PFSK-1 (cell line): ENCODE measurements around the gene KDM3B.

Experiments used
- FOXP2 ChIP-seq: optimal IDR thresholded peaks from 2 replicates; pipeline ENCODE3; 2011; ENCODE audit warnings: borderline replicate concordance, control low read depth, inconsistent platforms; ENCODE audit not compliant: insufficient read depth; ENCODE audit errors: extremely low read length, extremely low read depth
- POLR2AphosphoS5 ChIP-seq: IDR thresholded peaks from 2 replicates; pipeline ENCODE4 v1.6.1; 2012; ENCODE audit warnings: low read depth, mild to moderate bottlenecking, control low read depth, low read length, moderate library complexity
- SIN3A ChIP-seq: IDR thresholded peaks from 2 replicates; pipeline ENCODE4 v1.6.1; 2012; ENCODE audit warnings: mild to moderate bottlenecking, low read length, moderate library complexity, borderline replicate concordance; ENCODE audit not compliant: insufficient read depth
- TAF1 ChIP-seq: IDR thresholded peaks from 2 replicates; pipeline ENCODE4 v1.6.1; 2012; ENCODE audit warnings: low read length, control low read depth, borderline replicate concordance; ENCODE audit not compliant: insufficient read depth
- TF ChIP-seq, protein P1 (sequence below), 2 experiments: IDR thresholded peaks; 2 replicates each; pipeline versions ENCODE4 v1.6.1 to v1.8.0; 2011 to 2012; ENCODE audit warnings: low read depth in 2 of 2, low read length in 2 of 2, control low read depth in 1 of 2, inconsistent platforms in 1 of 2, mild to moderate bottlenecking in 1 of 2, moderate library complexity in 1 of 2; ENCODE audit not compliant: insufficient read depth in 1 of 2

The KDM3B gene

DNA sequence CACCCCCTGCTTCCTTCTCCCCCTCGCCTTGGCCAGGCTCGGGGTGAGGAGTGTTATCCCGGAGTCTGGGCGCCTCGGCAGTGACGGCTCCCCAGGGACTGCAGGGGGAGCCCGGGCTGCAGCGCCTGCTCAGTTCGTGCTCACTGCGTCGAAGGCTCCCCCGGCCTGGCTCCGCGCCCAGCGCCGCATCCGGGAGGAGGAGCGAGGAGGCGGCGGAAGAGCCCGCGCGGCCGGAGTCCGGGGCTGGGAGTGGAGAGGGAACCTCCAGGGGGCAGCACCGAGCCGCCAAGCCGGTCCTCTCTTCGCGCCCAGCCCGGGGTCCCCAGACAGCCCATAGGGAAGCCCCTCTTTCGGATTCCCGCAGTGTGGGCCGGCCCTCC, 111.5 kb downstream of the KDM3B start:
- TF ChIP-seq, protein P1, sequence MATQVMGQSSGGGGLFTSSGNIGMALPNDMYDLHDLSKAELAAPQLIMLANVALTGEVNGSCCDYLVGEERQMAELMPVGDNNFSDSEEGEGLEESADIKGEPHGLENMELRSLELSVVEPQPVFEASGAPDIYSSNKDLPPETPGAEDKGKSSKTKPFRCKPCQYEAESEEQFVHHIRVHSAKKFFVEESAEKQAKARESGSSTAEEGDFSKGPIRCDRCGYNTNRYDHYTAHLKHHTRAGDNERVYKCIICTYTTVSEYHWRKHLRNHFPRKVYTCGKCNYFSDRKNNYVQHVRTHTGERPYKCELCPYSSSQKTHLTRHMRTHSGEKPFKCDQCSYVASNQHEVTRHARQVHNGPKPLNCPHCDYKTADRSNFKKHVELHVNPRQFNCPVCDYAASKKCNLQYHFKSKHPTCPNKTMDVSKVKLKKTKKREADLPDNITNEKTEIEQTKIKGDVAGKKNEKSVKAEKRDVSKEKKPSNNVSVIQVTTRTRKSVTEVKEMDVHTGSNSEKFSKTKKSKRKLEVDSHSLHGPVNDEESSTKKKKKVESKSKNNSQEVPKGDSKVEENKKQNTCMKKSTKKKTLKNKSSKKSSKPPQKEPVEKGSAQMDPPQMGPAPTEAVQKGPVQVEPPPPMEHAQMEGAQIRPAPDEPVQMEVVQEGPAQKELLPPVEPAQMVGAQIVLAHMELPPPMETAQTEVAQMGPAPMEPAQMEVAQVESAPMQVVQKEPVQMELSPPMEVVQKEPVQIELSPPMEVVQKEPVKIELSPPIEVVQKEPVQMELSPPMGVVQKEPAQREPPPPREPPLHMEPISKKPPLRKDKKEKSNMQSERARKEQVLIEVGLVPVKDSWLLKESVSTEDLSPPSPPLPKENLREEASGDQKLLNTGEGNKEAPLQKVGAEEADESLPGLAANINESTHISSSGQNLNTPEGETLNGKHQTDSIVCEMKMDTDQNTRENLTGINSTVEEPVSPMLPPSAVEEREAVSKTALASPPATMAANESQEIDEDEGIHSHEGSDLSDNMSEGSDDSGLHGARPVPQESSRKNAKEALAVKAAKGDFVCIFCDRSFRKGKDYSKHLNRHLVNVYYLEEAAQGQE (IDR thresholded peaks at IDR 0.05; ENCODE audit: insufficient read depth in 1 of 2, low read depth in 2 of 2, low read length in 2 of 2): no peak
- TF ChIP-seq TAF1: peak; percentile 54; the same call in 1 of the 2 replicates

DNA sequence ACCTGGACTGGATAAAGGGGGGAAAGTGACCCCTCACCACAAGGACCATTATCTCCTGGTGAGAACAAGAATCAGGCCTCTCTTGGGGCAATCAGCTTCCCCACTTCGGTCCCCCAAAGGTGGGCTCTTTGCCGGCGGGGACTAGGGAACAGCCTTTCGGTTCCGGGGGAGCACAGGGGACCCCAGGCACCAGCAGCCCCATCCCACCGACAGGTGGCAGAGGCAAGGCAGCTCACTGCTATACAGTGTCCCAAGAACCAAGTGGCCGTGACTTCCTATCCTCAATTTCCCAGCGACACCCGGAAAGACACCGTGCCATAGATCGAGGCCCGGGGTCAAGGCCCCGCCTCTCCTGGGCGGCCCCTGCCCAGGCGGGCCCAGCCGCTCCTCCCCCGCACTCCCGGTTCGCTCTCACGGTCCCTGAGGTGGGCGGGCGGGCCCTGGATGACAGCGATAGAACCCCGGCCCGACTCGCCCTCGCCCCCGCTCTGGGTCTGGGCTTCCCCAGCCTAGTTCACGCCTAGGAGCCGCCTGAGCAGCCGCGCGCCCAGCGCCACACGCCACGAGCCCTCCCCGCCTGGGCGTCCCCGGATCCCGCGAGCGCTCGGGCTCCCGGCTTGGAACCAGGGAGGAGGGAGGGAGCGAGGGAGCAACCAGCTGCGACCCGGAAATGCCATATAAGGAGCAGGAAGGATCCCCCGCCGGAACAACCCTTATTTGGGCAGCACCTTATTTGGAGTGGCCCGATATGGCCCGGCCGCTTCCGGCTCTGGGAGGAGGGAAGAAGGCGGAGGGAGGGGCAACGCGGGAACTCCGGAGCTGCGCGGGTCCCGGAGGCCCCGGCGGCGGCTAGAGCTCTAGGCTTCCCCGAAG, 112.1 kb downstream of the KDM3B start:
- TF ChIP-seq, protein P1 (IDR thresholded peaks at IDR 0.05; ENCODE audit: insufficient read depth in 1 of 2, low read depth in 2 of 2, low read length in 2 of 2): no peak
- TF ChIP-seq POLR2AphosphoS5 (no peak; the same call in 1 of the 2 replicates), SIN3A (no peak), FOXP2 (no peak), TAF1 (peak; percentile 55; the same call in 1 of the 2 replicates)

DNA sequence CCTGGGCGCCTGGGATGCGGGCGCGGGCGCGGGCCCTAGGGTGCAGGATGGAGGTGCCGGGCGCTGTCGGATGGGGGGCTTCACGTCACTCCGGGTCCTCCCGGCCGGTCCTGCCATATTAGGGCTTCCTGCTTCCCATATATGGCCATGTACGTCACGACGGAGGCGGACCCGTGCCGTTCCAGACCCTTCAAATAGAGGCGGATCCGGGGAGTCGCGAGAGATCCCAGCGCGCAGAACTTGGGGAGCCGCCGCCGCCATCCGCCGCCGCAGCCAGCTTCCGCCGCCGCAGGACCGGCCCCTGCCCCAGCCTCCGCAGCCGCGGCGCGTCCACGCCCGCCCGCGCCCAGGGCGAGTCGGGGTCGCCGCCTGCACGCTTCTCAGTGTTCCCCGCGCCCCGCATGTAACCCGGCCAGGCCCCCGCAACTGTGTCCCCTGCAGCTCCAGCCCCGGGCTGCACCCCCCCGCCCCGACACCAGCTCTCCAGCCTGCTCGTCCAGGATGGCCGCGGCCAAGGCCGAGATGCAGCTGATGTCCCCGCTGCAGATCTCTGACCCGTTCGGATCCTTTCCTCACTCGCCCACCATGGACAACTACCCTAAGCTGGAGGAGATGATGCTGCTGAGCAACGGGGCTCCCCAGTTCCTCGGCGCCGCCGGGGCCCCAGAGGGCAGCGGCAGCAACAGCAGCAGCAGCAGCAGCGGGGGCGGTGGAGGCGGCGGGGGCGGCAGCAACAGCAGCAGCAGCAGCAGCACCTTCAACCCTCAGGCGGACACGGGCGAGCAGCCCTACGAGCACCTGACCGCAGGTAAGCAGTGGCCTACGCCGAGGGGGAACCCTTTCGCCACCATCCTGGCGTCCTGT, 113.0 kb downstream of the KDM3B start, which contains the start of gene EGR1:
EGR1 (plus strand) TSS at position 219 of the 864 bp plus-strand sequence; CDS start at position 502, 283 bp downstream.
- TF ChIP-seq SIN3A (no peak), FOXP2 (no peak), TAF1 (no peak)
- TF ChIP-seq, protein P1 (IDR thresholded peaks at IDR 0.05; ENCODE audit: insufficient read depth in 1 of 2, low read depth in 2 of 2, low read length in 2 of 2): peak in 1 of 2 experiments; percentile 33; a peak in 1 of 4 replicates

DNA sequence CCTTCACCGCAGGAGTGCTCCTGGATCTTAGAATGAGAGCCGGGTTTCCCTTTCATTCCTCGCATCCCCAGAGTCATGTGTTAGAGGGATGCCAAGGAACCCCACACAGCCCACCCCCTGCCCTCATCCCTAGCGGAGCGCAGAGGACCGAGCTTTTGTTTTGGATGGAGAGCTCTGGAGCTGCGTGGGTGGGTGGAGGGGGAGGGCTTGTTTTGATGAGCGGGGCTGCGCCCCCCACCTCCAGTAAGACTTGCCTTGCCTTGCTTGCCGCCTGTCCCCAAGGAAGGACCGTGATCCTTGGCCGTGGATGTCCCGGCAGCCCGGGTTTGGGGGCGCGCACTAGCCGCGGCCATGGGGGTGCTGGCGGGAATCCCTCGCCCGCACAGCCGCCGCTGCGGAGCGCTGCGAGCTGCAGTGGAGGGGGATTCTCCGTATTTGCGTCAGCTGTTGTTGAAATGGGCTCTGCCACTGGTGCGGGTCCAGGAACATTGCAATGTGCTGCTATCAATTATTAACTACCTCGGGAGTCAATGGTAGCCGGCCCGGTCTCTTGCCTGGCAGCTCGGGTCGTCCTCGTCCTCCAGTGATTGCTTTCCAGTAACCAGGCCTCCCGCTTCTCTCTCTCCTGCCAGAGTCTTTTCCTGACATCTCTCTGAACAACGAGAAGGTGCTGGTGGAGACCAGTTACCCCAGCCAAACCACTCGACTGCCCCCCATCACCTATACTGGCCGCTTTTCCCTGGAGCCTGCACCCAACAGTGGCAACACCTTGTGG, 113.8 kb downstream of the KDM3B start:
- TF ChIP-seq TAF1 (no peak), SIN3A (no peak)
